Left renal pelvis (tissue), 4 donors: ENCODE data around the gene RPL13A. TPM values are rescaled to one million over a fixed set of nuclear protein-coding genes. Genes with fewer than 3 reads are reported as not detected.

Experiments
- DNase-seq, 4 donors: peaks; one replicate each; pipeline ENCODE4 v3.0.0-alpha.2; 2013; ENCODE audit warnings: low read depth in 4 of 4, low spot score in 3 of 4
- polyA plus RNA-seq, 4 donors: library from polyadenylated mRNA; unstranded; fragments of 120-200 nt; gene quantifications; one replicate each; pipeline ENCODE4 v1.2.1, GENCODE V29; 2013; ENCODE audit not compliant: insufficient read length in 4 of 4

Gene RPL13A
- polyA plus RNA-seq, 4 donors = 2,432 to 3,072 (median 2,712) TPM

- no peak for DNase-seq
Measured at GRCh38 chr19:49479975-49480628, 7.3 kb upstream of the RPL13A start.

- DNase-seq = no peak
Measured at GRCh38 chr19:49481020-49481683, 6.3 kb upstream of the RPL13A start.

GRCh38 chr19:49486232-49486631 lies 1.2 kb upstream of the RPL13A start:
- no peak for DNase-seq

GRCh38 chr19:49486710-49487276 lies 615 bp upstream of the RPL13A start:
- DNase-seq = no peak

GRCh38 chr19:49488046-49488862 lies 846 bp downstream of the RPL13A start:
- no peak for DNase-seq

GRCh38 chr19:49488863-49489537 lies 1.6 kb downstream of the RPL13A start:
- no peak for DNase-seq

GRCh38 chr19:49489601-49490167 lies 2.3 kb downstream of the RPL13A start:
- no peak for DNase-seq

GRCh38 chr19:49490287-49491029 lies 3.0 kb downstream of the RPL13A start:
- DNase-seq = no peak

GRCh38 chr19:49491030-49491803 lies 3.8 kb downstream of the RPL13A start:
- DNase-seq = no peak

- no peak for DNase-seq
Measured at GRCh38 chr19:49491804-49492572, 4.6 kb downstream of the RPL13A start.

- DNase-seq = no peak
Measured at GRCh38 chr19:49492573-49493405, 5.4 kb downstream of the RPL13A start.

GRCh38 chr19:49496574-49497008 lies 9.2 kb downstream of the RPL13A start:
- DNase-seq = no peak

- DNase-seq = no peak
Measured at GRCh38 chr19:49497047-49497788, 9.8 kb downstream of the RPL13A start.

GRCh38 chr19:49497789-49498103 lies 10.3 kb downstream of the RPL13A start:
- DNase-seq = no peak

- no peak for DNase-seq
Measured at GRCh38 chr19:49498475-49498874, 11.1 kb downstream of the RPL13A start.

- no peak for DNase-seq
Measured at GRCh38 chr19:49499030-49499670, 11.7 kb downstream of the RPL13A start.
